NCI-H460 (cell line): ENCODE measurements around the gene APBA2. TPM values are rescaled to one million over a fixed set of nuclear protein-coding genes. Genes with fewer than 3 reads are reported as not detected.

Source experiments
- DNase-seq: peaks from one replicate; pipeline ENCODE4 v3.0.0-alpha.2; 2016; ENCODE audit warnings: low read depth; ENCODE audit errors: extremely low read depth
- total RNA-seq: library from RNA; depleted of rRNA; stranded (reverse); fragments of >200 nt; shearing (Covaris generic); gene quantifications from 2 replicates; pipeline ENCODE4 v1.2.3, GENCODE V29; 2014

The APBA2 gene
- total RNA-seq, 1 experiment from 2014 or later, result 20.5 TPM

GRCh38 chr15:28952666-28953491 lies 67.1 kb downstream of the APBA2 start:
- no peak for DNase-seq

GRCh38 chr15:28953573-28954195 lies 67.9 kb downstream of the APBA2 start:
- no peak for DNase-seq

GRCh38 chr15:28954466-28955159 lies 68.8 kb downstream of the APBA2 start:
- no peak for DNase-seq

- DNase-seq, result no peak
Observed at GRCh38 chr15:28955160-28955992, 69.6 kb downstream of the APBA2 start.

GRCh38 chr15:28955993-28956421 lies 70.2 kb downstream of the APBA2 start:
- no peak for DNase-seq

GRCh38 chr15:28956491-28956890 lies 70.7 kb downstream of the APBA2 start:
- DNase-seq, result no peak

DNA sequence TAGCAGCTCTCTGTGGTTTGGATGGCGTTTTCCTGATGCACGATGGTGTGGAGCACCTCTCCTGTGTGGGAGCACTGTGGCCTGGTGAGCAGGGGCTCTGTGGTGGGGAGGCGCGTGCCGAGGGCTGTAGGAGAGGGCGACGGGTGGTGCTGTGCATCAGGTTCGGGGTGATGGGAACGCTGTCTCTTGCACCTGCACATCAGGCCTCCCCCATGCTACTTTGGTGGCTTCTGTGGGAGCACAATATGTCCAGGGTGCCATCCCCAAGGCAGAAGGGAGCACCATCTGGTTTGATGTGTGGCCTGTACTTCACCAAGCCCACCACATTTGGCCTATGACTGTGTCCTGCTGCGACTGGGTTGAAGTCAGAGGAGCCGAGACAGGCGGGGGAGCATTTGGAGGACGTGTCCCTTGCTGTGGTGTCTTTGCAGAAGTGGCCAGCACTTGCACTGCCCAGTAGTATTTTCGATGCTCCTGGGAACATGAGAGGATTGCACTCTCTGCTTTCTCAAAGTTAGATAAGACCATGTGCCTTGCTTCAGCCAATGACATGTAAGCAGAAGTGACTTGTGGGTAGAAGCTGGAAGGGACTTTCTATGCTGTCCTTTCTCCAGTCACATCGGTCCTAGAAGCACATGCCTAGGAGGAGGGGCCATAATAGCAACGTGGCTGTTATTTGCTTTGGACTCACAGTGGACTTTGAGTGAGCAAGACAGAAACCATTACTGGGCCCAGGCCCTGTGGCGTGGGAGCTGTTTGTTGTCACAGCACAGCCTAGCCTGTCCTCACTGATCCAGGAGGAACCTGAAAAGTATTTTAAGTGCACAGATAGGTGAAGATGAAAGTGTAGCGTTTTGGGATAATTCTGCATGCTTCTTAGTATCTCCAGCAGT lies 72.1 kb downstream of the APBA2 start:
- no peak for DNase-seq

- no peak for DNase-seq
Observed at GRCh38 chr15:28959326-28959725, 73.6 kb downstream of the APBA2 start.

DNA sequence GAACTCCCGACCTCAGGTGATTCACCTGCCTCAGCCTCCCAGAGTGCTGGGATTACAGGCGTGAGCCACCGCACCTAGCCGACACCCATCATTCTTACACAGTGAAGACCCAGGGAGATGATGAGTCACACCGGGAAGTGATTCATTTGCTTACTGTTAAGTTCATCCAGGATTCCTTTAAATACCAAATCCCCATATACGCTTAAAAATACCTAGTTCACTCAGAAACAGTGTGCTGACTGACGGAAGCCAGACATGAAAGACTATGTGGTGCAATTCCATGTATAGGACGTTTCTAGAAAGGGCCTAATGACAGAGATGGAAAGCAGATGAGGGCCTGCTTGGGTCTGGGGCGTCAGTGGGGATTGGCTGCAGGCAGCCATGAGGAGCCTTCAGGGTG lies 75.2 kb downstream of the APBA2 start:
- peak; percentile 19 for DNase-seq

DNA sequence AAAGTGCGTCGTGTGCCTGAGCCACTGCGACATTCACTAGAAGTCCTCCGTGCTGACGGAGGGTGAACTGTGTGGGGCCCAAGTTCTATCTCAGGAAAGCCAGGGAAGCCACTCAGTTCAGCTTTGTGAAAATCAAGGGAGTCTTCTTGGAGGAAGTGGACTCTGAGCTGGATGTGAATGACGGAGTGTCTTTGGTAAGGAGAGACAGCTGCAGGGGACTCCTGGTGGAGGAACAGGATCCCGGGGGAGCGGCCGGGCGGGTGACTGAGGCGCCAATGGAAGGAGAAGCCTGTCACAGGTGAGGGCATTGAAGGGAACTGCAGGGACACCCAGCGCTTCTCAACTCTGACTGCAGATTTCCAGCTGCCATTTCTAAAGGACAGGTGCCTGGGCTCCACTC lies 75.6 kb downstream of the APBA2 start:
- DNase-seq, result no peak

DNA sequence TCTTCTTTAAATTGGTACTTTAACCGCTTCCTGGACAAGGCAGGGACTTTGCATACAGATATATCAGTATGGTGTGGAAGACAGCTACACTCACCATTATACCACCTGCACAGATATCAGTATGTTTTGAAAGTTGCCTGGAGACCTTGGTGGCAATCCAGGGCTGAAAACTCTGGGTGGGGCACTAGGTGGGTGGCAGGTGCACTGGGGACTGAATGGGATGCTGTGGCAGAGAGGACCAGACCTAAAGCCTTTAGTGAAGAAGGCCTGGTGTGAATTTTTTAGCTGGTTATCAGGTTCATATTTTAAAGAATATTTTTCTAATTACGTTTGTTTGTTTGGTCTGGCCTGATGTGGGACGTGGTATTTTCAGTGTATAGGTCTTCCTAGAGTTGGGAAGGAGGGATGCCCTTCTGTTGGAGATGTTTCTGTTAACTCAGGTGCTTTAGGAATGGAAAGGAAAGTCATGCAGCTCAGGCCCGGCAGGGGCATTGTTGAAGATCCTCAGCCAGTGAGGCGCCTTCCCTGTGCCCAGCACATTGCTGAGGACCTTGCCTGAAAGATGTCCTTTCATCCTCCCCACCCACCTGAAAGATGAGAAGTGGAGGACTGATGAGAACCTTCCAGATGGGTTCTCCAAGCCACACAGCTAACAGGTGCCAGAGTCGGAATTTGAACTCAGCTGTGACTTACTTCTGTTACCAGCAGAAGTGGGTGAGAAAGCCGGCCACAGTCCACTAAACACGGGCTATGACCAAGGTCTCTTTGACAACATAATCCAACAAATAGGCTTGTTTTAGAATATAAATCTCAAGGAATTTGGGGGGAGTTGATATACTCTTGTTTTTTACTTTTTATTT lies 77.3 kb downstream of the APBA2 start:
- no peak for DNase-seq

GRCh38 chr15:28963711-28964081 lies 77.9 kb downstream of the APBA2 start:
- no peak for DNase-seq

DNA sequence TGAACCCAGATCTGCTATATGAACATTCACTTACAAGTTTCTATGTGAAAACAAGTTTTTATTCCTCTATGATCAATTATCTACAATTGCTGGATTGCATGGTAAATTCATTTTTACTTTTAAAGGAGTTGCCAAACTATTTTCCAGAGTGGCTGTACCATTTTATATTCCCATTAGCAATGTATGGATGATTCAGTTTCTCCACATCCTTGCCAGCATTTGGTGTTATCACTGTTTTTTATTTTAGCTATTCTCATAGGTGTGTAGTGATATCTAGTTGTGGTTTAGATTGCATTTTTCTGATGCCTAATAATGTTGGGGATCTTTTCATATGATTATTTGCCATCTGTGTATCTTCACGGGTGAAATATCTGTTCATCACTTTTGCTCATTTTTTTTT lies 78.3 kb downstream of the APBA2 start:
- no peak for DNase-seq

GRCh38 chr15:28967066-28967465 lies 81.3 kb downstream of the APBA2 start:
- DNase-seq, result no peak

DNA sequence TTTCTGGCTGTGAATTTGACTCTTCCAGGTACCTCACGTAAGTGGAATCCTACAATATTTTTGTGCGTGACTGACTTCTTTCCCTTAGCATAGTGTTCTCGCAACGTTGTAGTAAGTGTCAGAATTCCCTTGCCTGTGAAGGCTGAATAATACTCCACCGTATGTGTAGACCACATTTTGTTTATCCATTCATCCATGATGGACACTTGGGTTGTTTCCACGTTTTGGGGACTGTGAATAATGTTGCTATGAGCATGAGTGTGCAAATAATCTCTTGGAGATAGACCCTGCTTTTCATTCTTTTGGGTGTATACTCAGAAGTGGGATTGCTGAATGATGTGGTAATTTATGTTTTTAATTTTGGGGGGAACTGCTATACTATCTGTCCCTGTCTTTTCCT lies 82.2 kb downstream of the APBA2 start:
- no peak for DNase-seq

GRCh38 chr15:28969511-28970085 lies 83.8 kb downstream of the APBA2 start:
- no peak for DNase-seq

DNA sequence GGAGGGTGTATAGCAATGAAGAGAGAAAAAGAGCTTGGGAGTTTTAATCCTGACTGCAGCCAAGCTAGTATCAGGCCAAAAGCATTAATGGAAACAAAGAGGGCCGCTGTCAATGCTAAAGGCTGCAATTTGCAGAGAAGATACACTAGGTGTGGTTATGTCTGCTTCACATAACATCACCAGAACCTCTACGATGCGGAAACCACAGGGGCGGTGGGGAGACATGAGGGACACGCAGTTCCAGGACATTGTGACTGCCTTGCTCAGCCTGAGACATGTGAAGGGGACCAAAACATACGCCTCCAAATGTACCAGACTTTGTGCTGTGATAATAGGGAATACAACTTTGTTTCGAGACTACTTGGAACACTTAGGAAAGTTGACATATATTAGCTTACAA lies 88.4 kb downstream of the APBA2 start:
- no peak for DNase-seq

DNA sequence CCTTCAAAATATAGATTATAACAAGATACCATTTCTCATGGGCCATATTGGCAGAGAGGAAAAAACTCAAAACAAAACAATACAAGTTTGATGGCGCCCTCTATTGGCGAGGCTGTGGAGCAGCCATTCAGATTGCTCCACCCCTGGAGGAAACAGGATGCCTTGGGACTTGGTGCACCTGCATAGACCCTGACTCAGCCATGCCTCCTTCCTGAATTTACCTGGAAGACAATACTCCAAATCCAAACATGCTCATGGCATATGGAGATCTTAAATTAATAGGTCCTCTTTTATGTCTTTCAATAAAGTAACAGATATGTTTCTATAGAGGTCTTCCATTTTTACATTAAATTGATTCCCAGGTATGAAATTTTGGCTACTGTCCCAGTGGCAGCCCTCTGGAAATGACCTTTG lies 90.0 kb downstream of the APBA2 start:
- peak; percentile 45 for DNase-seq
